Dermis microvascular lymphatic vessel endothelial cell (primary cell): ENCODE measurements around the gene ZBTB17. TPM values are rescaled to one million over a fixed set of nuclear protein-coding genes. Genes with fewer than 3 reads are reported as not detected.
"Not testable (repeated sequence)": the region's sequence is repeated elsewhere in the genome, so short reads cannot be mapped to it uniquely, and the experiment has no call there.

Experiments used
- DNase-seq, 2 donors: peaks; one replicate each; pipeline versions ENCODE4 v3.0.0 to v3.0.0-alpha.2; 2010; ENCODE audit warnings: low read depth in 2 of 2
- total RNA-seq: library from RNA; depleted of rRNA; stranded (reverse); fragments of >200 nt; gene quantifications from 2 replicates; pipeline ENCODE4 v1.2.1, GENCODE V29; 2014

The ZBTB17 gene
- 33.5 and 38.4 TPM in 2 replicates for total RNA-seq

DNA sequence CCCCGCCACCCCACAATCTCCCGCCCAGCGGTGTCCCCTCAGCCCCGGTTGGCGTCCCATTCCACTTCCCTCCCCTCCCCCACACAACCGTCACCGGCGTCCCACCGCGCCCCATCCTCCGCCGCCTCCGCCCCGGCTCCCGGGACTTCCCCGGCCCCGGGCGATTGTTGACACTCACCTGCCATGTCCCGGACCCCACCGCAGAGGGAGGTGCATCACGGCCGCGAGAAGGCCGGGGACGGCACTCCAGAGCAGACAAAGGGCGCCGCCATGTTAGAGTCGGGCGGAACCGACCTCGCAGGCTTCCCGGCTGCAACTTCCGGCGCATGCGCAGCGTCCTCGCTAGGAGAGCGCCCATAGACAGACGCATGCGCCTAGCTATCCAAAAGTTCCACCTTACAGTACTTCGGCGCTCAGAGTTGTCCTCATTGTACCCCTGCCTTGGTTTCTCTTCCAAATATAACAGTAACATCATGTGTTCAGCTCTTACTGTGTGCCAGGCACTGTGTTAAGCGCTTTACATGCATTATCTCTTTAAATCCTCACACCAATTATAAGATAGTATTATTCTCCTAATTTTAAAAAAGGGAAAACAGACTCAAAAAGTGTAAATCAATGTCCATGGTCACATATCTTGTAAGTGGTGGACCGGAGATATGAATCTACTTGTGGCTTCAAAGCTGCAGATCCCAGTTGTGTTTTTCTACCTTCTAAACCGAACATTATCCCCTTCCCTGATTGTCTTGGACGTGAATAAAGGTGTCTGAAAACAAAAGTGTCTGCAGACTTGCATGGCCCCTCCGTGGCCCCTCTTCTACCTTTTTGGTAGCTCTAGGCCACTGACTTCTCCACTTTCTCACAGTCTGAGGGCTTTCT is at the start of gene ZBTB17:
Gene ZBTB17, minus strand, starts transcription at position 297 of the 876 bp plus-strand sequence. CDS start 27,606 bp downstream, outside the sequence.
- peak; percentile 87 to 93 for DNase-seq

- no peak for DNase-seq
Observed at GRCh38 chr1:16023050-16023653, 47.3 kb upstream of the ZBTB17 start.

GRCh38 chr1:16022393-16022792 is 46.5 kb upstream of the ZBTB17 start:
- no peak for DNase-seq

DNA sequence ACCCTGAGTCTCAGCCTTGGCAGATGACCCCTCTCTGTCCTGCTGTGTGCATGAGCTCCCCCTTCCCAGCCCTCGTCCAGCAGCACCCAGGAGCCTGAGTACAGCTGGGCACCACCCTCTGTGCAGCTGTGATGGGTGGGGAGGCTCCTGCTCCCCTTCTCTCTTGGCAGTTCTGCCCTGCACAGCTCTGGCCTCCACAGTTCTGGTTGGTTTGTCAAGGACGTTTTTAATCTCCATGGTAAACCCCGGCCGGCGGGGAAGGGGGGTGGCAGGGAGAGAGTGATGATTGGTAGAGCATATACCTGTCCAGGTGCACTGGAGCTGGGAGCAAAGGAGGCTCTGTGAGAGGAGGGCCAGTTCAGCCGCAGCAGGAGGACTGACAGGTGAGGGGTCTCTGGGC is 45.8 kb upstream of the ZBTB17 start, which contains the start of gene CLCNKA:
Gene CLCNKA, plus strand, starts transcription at position 356 of the 400 bp plus-strand sequence. CDS start 584 bp downstream, outside the sequence.
- DNase-seq, result no peak

DNA sequence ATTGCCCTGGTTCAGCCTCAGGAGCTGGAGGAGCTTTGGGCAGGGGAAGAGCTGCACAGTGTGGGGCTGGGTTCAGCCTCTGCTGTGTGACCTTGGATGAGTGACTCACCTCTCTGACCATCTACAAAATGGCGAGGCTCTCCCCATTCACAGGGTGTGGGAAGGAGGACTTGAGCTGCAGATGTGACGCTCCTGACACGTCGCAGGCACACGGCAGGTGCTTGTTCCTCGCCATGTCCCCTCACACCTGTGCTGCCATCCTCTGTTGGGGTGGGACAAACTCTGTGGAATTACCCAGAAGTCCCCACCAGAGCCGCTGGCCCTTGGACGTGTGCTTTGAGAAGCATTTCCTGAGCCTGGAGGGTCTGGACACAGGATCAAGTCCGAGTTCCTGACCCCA is 45.0 kb upstream of the ZBTB17 start:
- not testable (repeated sequence) for DNase-seq

DNA sequence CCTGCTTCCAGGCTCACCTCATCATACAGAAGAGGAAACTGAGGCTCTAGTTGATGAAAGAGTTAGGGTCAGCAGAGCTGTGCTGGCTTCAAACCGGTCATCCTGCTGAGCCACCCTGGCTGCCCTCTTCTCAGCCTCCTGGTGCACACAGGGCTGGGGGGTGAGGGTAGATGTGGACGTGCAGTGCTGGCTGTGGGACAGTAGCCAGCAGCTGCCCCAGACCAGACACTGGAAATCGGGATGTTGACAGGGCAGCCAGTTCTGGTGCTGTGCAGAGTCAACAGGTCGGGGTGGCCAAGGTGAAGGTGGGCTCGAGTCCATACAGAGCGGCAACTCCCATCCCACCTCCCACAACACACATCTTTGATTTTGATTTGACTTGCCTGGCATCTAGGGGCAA is 44.4 kb upstream of the ZBTB17 start:
- DNase-seq, result no peak

- DNase-seq, result no peak
Observed at GRCh38 chr1:16019644-16020277, 43.9 kb upstream of the ZBTB17 start.

GRCh38 chr1:16018749-16019643 is 43.1 kb upstream of the ZBTB17 start:
- no peak for DNase-seq

GRCh38 chr1:16018308-16018707 is 42.4 kb upstream of the ZBTB17 start:
- DNase-seq, result no peak

GRCh38 chr1:16017461-16018303 is 41.8 kb upstream of the ZBTB17 start, which contains the start of gene HSPB7:
Gene HSPB7 (minus strand): TSS chr1:16018043. CDS start chr1:16017963, 80 bp downstream.
- DNase-seq, result no peak

DNA sequence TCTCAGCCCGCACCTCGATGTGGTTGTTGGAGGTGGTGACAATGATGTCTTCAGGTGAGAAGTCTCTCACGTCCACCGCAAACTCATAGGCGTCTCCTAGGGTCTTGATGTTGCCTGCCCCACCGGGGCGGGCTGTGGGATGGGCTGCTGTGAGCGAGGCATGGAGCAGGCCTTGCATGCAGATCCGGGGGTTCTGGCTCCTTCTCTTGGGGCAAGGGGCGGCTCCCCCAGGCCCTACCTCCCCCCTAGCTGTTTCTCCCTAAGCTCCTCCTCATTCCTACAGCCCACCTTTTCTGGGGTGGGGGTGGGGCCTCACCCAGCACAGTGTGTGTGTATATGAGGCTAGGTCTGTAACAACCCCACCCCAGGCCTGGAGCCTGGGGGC is 41.2 kb upstream of the ZBTB17 start:
- DNase-seq, result no peak

DNA sequence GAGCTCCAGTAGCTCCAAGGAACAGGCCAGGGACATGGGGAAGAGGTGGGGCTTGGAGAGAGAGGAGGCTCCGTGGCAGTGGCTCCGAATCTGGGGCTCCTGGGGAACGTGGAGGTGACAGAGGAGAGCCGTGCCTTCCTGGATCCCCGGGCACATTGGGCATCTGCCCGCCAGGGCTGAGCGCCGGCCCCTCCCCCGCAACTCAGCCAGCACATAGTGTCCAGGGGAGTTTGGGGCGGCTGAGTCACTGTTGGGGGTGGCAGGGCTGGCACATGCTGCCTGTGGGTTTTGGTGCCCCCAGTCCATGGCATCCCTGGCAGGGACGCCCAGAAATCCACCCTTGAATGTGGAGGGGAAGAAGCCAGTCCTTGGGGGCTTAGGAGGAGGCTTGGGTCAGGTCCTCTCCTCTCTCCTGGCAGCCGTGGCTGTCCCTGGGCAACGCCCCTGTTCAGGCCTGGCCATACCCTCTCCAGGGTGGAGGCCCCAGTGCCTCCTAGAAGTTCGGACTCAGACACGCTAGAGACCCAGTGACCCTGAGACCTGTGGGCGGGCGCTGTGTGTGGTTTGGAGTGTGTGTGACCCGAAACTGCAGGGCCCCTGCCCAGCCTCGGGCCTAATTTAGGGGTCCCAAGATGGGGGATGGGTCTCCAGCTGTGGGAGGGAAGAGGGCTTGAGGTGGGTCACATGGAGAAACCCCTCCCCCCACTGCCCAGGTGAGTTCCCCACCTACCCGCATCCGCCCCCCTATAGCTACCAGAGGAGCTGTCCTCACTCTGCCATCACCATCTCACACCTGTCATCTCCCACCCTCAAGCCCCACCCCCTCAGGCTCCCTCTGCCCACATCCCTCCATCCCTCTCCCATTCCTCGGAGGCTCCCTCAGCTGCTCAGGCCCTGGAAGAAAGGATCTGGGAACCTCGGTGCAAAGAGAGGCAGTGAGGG is 40.3 kb upstream of the ZBTB17 start:
- DNase-seq, result no peak

- DNase-seq, result no peak
Observed at GRCh38 chr1:16015491-16015890, 39.6 kb upstream of the ZBTB17 start.

- no peak for DNase-seq
Observed at GRCh38 chr1:16014509-16015482, 38.9 kb upstream of the ZBTB17 start.

GRCh38 chr1:16013908-16014258 is 38.0 kb upstream of the ZBTB17 start:
- DNase-seq, result no peak

- peak; percentile 58 to 81 for DNase-seq
Observed at GRCh38 chr1:16013220-16013907, 37.5 kb upstream of the ZBTB17 start.

DNA sequence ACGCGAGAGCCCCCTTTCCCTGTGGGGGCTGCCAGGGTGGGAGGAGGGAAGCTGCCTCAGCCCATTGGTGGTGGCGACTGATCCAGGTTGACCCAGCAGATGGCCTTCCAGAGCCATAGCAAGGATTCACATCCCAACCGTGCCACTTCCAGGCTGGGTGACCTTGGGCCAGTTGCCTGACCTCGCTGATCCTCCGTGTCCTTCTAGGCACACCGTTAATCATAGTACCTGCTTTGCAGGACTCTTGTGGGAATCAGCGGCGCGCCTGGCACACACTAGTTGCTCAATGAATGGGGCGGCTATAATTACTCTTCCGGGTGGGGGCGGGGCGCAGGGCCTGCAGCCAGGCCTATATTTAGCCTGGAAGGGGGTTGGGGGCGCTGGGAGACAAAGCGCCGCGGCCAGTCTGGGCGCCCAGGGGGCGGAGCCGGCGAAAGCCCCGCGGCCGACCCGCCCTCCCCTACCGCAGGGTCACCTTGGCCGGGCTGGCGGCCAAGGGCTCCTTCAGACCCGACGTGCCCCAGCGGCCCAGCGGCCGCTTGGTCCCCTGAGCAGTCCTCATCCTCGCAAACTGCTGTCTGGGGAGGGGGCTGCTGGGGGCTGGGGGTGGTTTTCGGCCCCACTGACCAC is 36.8 kb upstream of the ZBTB17 start:
- peak; percentile 17 to 63 for DNase-seq
